HL-60 (cell line): ENCODE data around the gene ATP5MG.

Experiments
- CTCF ChIP-seq: IDR thresholded peaks from one replicate; pipeline ENCODE4 v1.5.1; 2011; ENCODE audit warnings: low read length, control low read depth, inconsistent platforms; ENCODE audit not compliant: insufficient read depth
- GABPA ChIP-seq: IDR thresholded peaks from 2 replicates; pipeline ENCODE4 v1.6.1; 2012; ENCODE audit warnings: low read depth
- POLR2AphosphoS5 ChIP-seq: IDR thresholded peaks from 2 replicates; pipeline ENCODE4 v1.6.1; 2012; ENCODE audit warnings: low read depth
- SPI1 ChIP-seq: IDR thresholded peaks from 2 replicates; pipeline ENCODE4 v1.6.1; 2012; ENCODE audit warnings: low read depth, mild to moderate bottlenecking, borderline replicate concordance
- TF ChIP-seq, protein P1 (sequence below): IDR thresholded peaks from 2 replicates; pipeline ENCODE4 v1.6.1; 2012; ENCODE audit warnings: low read depth; ENCODE audit not compliant: insufficient replicate concordance

DNA sequence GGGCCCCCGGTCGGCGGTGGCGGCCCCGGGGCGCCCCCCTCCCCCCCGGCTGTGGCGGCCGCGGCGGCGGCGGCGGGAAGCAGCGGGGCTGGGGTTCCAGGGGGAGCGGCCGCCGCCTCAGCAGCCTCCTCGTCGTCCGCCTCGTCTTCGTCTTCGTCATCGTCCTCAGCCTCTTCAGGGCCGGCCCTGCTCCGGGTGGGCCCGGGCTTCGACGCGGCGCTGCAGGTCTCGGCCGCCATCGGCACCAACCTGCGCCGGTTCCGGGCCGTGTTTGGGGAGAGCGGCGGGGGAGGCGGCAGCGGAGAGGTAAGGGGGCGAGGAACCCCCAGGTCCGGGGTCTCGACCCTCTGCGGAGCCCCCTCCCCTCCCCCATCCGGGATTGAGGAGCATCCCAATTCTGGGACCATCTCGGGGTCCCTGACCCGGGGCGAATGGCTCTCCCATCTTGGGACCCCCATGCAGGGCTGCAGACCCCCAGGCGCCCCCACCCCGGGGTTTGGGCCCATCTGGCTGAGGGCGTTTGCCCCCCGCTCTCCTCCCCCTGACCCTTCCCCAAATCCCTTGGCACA, 35.3 kb downstream of the ATP5MG start:
- TF ChIP-seq POLR2AphosphoS5 (no peak), CTCF (no peak), GABPA (no peak), SPI1 (no peak)
- TF ChIP-seq, protein P1, sequence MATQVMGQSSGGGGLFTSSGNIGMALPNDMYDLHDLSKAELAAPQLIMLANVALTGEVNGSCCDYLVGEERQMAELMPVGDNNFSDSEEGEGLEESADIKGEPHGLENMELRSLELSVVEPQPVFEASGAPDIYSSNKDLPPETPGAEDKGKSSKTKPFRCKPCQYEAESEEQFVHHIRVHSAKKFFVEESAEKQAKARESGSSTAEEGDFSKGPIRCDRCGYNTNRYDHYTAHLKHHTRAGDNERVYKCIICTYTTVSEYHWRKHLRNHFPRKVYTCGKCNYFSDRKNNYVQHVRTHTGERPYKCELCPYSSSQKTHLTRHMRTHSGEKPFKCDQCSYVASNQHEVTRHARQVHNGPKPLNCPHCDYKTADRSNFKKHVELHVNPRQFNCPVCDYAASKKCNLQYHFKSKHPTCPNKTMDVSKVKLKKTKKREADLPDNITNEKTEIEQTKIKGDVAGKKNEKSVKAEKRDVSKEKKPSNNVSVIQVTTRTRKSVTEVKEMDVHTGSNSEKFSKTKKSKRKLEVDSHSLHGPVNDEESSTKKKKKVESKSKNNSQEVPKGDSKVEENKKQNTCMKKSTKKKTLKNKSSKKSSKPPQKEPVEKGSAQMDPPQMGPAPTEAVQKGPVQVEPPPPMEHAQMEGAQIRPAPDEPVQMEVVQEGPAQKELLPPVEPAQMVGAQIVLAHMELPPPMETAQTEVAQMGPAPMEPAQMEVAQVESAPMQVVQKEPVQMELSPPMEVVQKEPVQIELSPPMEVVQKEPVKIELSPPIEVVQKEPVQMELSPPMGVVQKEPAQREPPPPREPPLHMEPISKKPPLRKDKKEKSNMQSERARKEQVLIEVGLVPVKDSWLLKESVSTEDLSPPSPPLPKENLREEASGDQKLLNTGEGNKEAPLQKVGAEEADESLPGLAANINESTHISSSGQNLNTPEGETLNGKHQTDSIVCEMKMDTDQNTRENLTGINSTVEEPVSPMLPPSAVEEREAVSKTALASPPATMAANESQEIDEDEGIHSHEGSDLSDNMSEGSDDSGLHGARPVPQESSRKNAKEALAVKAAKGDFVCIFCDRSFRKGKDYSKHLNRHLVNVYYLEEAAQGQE: no peak
